Measurements from ENCODE around the gene UBALD1. TPM values are rescaled to one million over a fixed set of nuclear protein-coding genes. Genes with fewer than 3 reads are reported as not detected.

UBALD1 gene
- polyA plus RNA-seq, 3 donors: 2.2 to 19.2 (median 2.8) TPM

DNA sequence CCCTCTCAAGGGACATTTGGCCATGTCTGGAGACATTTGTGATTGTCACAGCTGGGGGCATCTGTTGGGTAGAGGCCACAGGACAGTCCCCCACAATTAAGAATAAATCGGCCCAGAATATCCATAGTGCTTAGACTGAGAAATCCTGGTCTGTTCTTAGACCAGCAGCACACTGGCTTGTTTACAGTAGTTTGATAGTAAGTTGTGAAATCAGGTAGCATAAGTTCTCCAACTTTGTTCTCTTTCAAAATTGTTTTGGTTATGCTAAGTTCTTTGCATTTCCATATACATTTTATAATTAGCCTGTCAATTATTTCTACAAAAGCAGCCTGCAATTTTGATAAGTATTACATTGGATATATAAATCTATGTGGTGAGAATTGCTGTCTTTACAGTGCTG, 16.8 kb upstream of the UBALD1 start:
- Mint-ChIP-seq H3K9me3 (peaks cover 0 to 4% (median 0%) of the 10 kb centered on the region in 7 donors), H3K27me3 (ENCODE audit: low read depth in 3 of 3) (peaks cover 0 to 2% (median 0%) of the 10 kb centered on the region in 3 donors), H3K27ac (peak overlapping the region in 6 of 7 donors; percentile 40 to 85 (median 73)), H3K4me1 (peaks cover 48% of the 10 kb centered on the region), H3K4me3 (no peak overlapping the region), H3K36me3 (peaks cover 17 to 46% of the 10 kb centered on the region in 2 donors)
- intact Hi-C loops (cut with micrococcal nuclease): no loop called here
- no peak overlapping the region for H3K4me3 ChIP-seq (replicated peaks in 1 of 3; ENCODE audit: low read depth in 2 of 3, low read length in 3 of 3)
- peaks cover 24 to 45% of the 10 kb centered on the region in 2 donors for H3K4me1 ChIP-seq (ENCODE audit: control insufficient read depth in 1 of 2, insufficient read depth in 2 of 2, low read length in 2 of 2)
- TF ChIP-seq, protein P1, sequence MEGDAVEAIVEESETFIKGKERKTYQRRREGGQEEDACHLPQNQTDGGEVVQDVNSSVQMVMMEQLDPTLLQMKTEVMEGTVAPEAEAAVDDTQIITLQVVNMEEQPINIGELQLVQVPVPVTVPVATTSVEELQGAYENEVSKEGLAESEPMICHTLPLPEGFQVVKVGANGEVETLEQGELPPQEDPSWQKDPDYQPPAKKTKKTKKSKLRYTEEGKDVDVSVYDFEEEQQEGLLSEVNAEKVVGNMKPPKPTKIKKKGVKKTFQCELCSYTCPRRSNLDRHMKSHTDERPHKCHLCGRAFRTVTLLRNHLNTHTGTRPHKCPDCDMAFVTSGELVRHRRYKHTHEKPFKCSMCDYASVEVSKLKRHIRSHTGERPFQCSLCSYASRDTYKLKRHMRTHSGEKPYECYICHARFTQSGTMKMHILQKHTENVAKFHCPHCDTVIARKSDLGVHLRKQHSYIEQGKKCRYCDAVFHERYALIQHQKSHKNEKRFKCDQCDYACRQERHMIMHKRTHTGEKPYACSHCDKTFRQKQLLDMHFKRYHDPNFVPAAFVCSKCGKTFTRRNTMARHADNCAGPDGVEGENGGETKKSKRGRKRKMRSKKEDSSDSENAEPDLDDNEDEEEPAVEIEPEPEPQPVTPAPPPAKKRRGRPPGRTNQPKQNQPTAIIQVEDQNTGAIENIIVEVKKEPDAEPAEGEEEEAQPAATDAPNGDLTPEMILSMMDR (IDR thresholded peaks at IDR 0.05): no peak
- H3K9me3 ChIP-seq (replicated peaks in 1 of 2; ENCODE audit: control insufficient read depth in 1 of 2, insufficient read depth in 1 of 2, low read length in 2 of 2): no peaks in the 10 kb centered on the region
- H3K79me2 ChIP-seq (ENCODE audit: insufficient read depth, low read length): peaks cover 100% of the 10 kb centered on the region
- H2AFZ ChIP-seq (ENCODE audit: insufficient read depth, low read depth, low read length, poor library complexity, severe bottlenecking): no peak overlapping the region
- H3K4me2 ChIP-seq (replicated peaks; ENCODE audit: extremely low read depth, low read length, poor library complexity, severe bottlenecking): no peak overlapping the region
- no peaks in the 10 kb centered on the region for H3K27me3 ChIP-seq (ENCODE audit: control insufficient read depth in 2 of 2, insufficient read depth in 2 of 2, low read length in 2 of 2)
- WGBS (ENCODE audit: insufficient coverage): no CpG with 5 or more reads among the region's 1 CpG
- no peak overlapping the region for H3K9ac ChIP-seq (ENCODE audit: insufficient read depth, low read length, poor library complexity, severe bottlenecking)
- peak overlapping the region; percentile 29 to 60 for H3K27ac ChIP-seq (ENCODE audit: low read depth in 1 of 2, low read length in 2 of 2)
- no peak for DNase-seq
- H4K20me1 ChIP-seq (ENCODE audit: insufficient read depth, low read length): peaks cover 93% of the 10 kb centered on the region
- peaks cover 18 to 29% of the 10 kb centered on the region in 2 donors for H3K36me3 ChIP-seq (replicated peaks in 1 of 2; ENCODE audit: control insufficient read depth in 1 of 2, insufficient read depth in 2 of 2, low read length in 2 of 2)

DNA sequence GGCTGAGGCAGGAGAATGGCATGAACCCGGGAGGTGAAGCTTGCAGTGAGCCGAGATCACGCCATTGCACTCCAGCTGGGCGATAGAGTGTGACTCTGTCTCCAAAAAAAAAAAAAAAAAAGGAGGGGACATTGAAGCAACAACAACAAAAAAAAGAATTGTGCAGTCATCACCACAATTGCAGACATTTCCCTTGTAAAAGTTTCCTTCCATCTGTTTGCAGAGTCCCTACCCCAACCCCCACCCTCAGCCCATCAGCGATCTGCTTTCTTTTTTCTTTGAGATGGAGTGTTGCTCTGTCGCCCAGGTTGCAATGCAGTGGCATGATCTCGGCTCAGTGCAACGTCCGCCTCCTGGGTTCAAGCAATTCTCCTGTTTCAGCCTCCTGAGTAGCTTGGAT, 13.6 kb upstream of the UBALD1 start:
- Histone ChIP-seq H3K27ac (ENCODE audit: low read depth in 1 of 2, low read length in 2 of 2) (peak overlapping the region in 1 of 2 donors; percentile 6), H3K4me3 (replicated peaks in 1 of 3; ENCODE audit: low read depth in 2 of 3, low read length in 3 of 3) (no peak overlapping the region), H3K9ac (ENCODE audit: insufficient read depth, low read length, poor library complexity, severe bottlenecking) (no peak overlapping the region), H3K36me3 (replicated peaks in 1 of 2; ENCODE audit: control insufficient read depth in 1 of 2, insufficient read depth in 2 of 2, low read length in 2 of 2) (peaks cover 0 to 8% of the 10 kb centered on the region in 2 donors), H3K79me2 (ENCODE audit: insufficient read depth, low read length) (peaks cover 87% of the 10 kb centered on the region), H2AFZ (ENCODE audit: insufficient read depth, low read depth, low read length, poor library complexity, severe bottlenecking) (no peak overlapping the region), H3K27me3 (ENCODE audit: control insufficient read depth in 2 of 2, insufficient read depth in 2 of 2, low read length in 2 of 2) (no peaks in the 10 kb centered on the region), H3K4me2 (replicated peaks; ENCODE audit: extremely low read depth, low read length, poor library complexity, severe bottlenecking) (no peak overlapping the region), H4K20me1 (ENCODE audit: insufficient read depth, low read length) (peaks cover 74% of the 10 kb centered on the region), H3K9me3 (replicated peaks in 1 of 2; ENCODE audit: control insufficient read depth in 1 of 2, insufficient read depth in 1 of 2, low read length in 2 of 2) (no peaks in the 10 kb centered on the region), H3K4me1 (ENCODE audit: control insufficient read depth in 1 of 2, insufficient read depth in 2 of 2, low read length in 2 of 2) (peaks cover 44 to 66% of the 10 kb centered on the region in 2 donors)
- H3K4me3 Mint-ChIP-seq: no peak overlapping the region
- no peak for DNase-seq
- H3K4me1 Mint-ChIP-seq: peaks cover 61% of the 10 kb centered on the region
- peaks cover 0 to 4% (median 0%) of the 10 kb centered on the region in 7 donors for H3K9me3 Mint-ChIP-seq
- peaks cover 4 to 26% of the 10 kb centered on the region in 2 donors for H3K36me3 Mint-ChIP-seq
- WGBS (ENCODE audit: insufficient coverage): 50% methylated on average over 6 of the region's 9 CpGs
- H3K27ac Mint-ChIP-seq: peak overlapping the region in 4 of 7 donors; percentile 62 to 89 (median 70)
- no peaks in the 10 kb centered on the region for H3K27me3 Mint-ChIP-seq (ENCODE audit: low read depth in 3 of 3)
- intact Hi-C loops (cut with micrococcal nuclease): loop anchor here (5.0 to 10.0 kb wide), 3 partner anchors 34 to 153 kb away; partner anchors contain the start of genes HMOX2 (in 1 of the 2), NMRAL1 (in 1 of the 2) and NUDT16L1 (in 1 of the 2)
- TF ChIP-seq, protein P1 (IDR thresholded peaks at IDR 0.05): no peak

Data from CD14-positive monocyte (primary cell).